ENCODE results near the gene CDAN1.

DNA sequence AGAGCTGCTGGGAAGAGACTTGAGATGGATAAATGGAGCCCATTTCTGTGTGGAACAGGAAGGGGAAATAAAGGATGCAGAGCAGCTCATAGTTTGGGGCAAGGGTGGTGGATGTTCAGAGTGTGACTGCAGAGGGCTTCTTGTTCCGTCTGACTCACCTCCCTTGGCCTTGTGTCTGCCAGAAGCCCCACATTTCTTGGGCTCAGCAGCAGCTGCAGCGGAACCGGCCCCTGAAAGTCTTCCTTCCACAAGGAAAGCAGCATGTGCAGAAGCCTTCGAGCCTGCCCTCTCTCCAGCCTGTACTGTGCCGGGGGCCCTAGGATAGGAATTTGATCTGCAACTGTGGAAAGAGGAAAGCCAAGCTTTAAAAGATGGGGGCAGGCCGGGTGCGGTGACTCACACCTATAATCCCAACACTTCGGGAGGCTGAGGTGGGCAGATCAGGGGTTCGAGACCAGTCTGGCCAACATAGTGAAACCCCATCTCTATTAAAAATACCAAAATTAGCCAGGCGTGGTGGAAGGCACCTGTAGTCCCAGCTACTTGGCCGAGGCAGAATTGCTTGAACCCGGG is 11.5 kb downstream of the CDAN1 start:
- TF ChIP-seq, protein P1, sequence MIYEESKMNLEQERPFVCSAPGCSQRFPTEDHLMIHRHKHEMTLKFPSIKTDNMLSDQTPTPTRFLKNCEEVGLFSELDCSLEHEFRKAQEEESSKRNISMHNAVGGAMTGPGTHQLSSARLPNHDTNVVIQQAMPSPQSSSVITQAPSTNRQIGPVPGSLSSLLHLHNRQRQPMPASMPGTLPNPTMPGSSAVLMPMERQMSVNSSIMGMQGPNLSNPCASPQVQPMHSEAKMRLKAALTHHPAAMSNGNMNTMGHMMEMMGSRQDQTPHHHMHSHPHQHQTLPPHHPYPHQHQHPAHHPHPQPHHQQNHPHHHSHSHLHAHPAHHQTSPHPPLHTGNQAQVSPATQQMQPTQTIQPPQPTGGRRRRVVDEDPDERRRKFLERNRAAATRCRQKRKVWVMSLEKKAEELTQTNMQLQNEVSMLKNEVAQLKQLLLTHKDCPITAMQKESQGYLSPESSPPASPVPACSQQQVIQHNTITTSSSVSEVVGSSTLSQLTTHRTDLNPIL (CRISPR knock-in tag; IDR thresholded peaks at IDR 0.05; ENCODE audit: low read depth) = no peak
- TF ChIP-seq BACH2 (CRISPR knock-in tag; IDR thresholded peaks at IDR 0.05; ENCODE audit: borderline replicate concordance) (no peak), ISL1 (CRISPR knock-in tag; IDR thresholded peaks at IDR 0.05) (no peak)
